WI38 (cell line): ENCODE data around the gene SHISA9.

ENCODE experiments used
- H3K4me3 ChIP-seq: 2 replicates; pipeline ENCODE4 v1.5.1; 2011; ENCODE audit warnings: low read depth, mild to moderate bottlenecking, control low read depth, low read length
- CTCF ChIP-seq: IDR thresholded peaks from 2 replicates; pipeline ENCODE4 v1.5.1; 2012; ENCODE audit warnings: low read depth, mild to moderate bottlenecking, control low read depth, low read length

SHISA9 gene

GRCh38 chr16:13062219-13062618 is 160.8 kb downstream of the SHISA9 start:
- no peak for TF ChIP-seq CTCF
- H3K4me3 ChIP-seq: no peak overlapping the region

GRCh38 chr16:13063457-13063856 is 162.1 kb downstream of the SHISA9 start:
- no peak overlapping the region for H3K4me3 ChIP-seq
- TF ChIP-seq CTCF: no peak

GRCh38 chr16:13064821-13065220 is 163.4 kb downstream of the SHISA9 start:
- TF ChIP-seq CTCF: no peak
- no peak overlapping the region for H3K4me3 ChIP-seq

GRCh38 chr16:13067648-13068047 is 166.2 kb downstream of the SHISA9 start:
- TF ChIP-seq CTCF: no peak
- no peak overlapping the region for H3K4me3 ChIP-seq

GRCh38 chr16:13068912-13069583 is 167.7 kb downstream of the SHISA9 start:
- H3K4me3 ChIP-seq: no peak overlapping the region
- no peak for TF ChIP-seq CTCF

- H3K4me3 ChIP-seq: no peak overlapping the region
- TF ChIP-seq CTCF: no peak
Observed at GRCh38 chr16:13070268-13070667, 168.9 kb downstream of the SHISA9 start.

- no peak overlapping the region for H3K4me3 ChIP-seq
- TF ChIP-seq CTCF: no peak
Observed at GRCh38 chr16:13076878-13077277, 175.5 kb downstream of the SHISA9 start.
